ENCODE measurements around the gene LRRFIP1. TPM values are rescaled to one million over a fixed set of nuclear protein-coding genes. Genes with fewer than 3 reads are reported as not detected.
"Not testable (repeated sequence)": the region's sequence is repeated elsewhere in the genome, so short reads cannot be mapped to it uniquely, and the experiment has no call there.

The LRRFIP1 gene
- polyA plus RNA-seq, 2 donors: 58.9 to 69.5 TPM

DNA sequence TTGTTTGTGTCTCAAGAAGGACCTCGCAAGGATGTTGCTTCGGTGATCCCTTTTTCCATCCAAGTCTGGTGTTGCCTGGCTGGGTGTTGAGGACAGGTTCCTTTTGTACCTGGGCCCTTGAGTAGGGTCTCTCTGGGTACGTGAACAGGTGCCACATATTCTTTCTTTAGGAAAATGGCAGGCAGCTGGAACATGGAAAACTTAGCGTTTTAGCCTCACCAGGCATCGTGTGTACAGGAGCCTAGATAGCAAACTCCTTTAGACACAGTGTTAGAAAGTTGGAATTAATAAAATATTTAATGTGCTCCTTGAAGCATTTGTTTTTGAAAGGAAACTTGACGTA is 116.9 kb downstream of the LRRFIP1 start:
- H3K9me3 ChIP-seq (ENCODE audit: control insufficient read depth in 2 of 2, insufficient read depth in 1 of 2, low read depth in 1 of 2, low read length in 1 of 2): no peaks in the 10 kb centered on the region
- H3K27me3 ChIP-seq (ENCODE audit: control insufficient read depth in 1 of 2, insufficient read depth in 2 of 2, low read length in 2 of 2): no peaks in the 10 kb centered on the region
- peak overlapping the region in 1 of 2 donors; percentile 74 for H3K27ac ChIP-seq (ENCODE audit: low read depth in 2 of 2, low read length in 1 of 2)
- H3K4me1 ChIP-seq (ENCODE audit: control insufficient read depth in 2 of 2, insufficient read depth in 2 of 2, low read length in 1 of 2): peaks cover 0 to 6% of the 10 kb centered on the region in 2 donors
- H3K4me3 ChIP-seq (ENCODE audit: low read depth in 1 of 2, low read length in 2 of 2): no peak overlapping the region
- WGBS, 2 donors: 77 to 84% methylated on average over 6 of the region's 6 CpGs
- peaks cover 5 to 10% of the 10 kb centered on the region in 2 donors for H3K36me3 ChIP-seq (ENCODE audit: control insufficient read depth in 2 of 2, insufficient read depth in 2 of 2, low read length in 1 of 2)

DNA sequence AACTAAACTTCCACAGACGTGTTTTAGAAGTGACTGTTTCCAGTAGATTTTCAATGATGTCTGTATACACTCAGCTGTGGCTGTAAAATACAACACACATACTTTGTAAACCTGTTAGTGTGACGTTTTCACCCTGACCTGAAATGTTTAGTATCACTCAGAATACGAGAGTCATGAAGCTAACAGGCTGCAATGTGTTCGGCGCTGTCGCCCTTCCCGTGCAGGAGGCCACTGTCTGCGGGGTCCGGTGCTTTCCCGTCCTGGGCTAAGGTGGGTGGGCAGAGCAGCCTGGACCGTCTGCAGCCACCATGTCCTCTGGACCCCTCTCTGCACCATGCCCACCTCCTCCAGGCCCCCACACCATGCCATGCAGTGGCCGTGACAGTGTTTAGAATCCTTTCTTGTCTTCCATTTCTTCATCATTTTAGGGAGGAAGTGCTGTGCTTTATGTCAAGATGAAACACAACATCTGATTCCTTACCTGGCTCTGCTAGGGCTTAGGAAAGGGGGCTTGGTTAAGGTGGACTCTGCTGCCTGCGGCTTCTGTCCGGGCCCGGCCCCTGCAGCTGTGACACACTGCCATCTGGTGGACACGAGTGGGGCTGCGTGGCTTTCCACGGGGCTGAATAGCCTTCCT is 117.3 kb downstream of the LRRFIP1 start:
- peaks cover 5 to 15% of the 10 kb centered on the region in 2 donors for H3K36me3 ChIP-seq (ENCODE audit: control insufficient read depth in 2 of 2, insufficient read depth in 2 of 2, low read length in 1 of 2)
- no peaks in the 10 kb centered on the region for H3K9me3 ChIP-seq (ENCODE audit: control insufficient read depth in 2 of 2, insufficient read depth in 1 of 2, low read depth in 1 of 2, low read length in 1 of 2)
- WGBS, 2 donors: 45% methylated on average over 18 of the region's 18 CpGs
- H3K27ac ChIP-seq (ENCODE audit: low read depth in 2 of 2, low read length in 1 of 2): peak overlapping the region in 1 of 2 donors; percentile 74
- H3K27me3 ChIP-seq (ENCODE audit: control insufficient read depth in 1 of 2, insufficient read depth in 2 of 2, low read length in 2 of 2): no peaks in the 10 kb centered on the region
- no peak overlapping the region for H3K4me3 ChIP-seq (ENCODE audit: low read depth in 1 of 2, low read length in 2 of 2)
- peaks cover 0 to 6% of the 10 kb centered on the region in 2 donors for H3K4me1 ChIP-seq (ENCODE audit: control insufficient read depth in 2 of 2, insufficient read depth in 2 of 2, low read length in 1 of 2)

DNA sequence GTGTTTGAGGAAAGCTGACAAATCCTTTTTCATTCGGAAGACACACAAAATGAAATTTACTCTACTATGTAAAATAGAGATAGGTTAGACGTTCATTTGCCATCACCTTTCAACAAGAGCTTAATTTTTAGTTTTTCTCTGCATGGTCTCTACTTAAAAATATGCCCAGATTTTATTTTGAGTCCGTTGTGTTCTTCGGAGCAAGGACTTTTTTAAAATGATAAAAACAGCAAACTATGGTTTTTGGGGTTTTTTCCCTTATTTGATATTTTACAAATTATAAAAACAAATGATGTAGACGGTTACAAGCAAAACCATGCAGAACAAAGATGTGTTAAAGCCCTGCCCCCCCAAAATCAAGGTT is 117.8 kb downstream of the LRRFIP1 start:
- 49 to 56% methylated on average over 5 of the region's 5 CpGs for WGBS, 2 donors
- Histone ChIP-seq H3K27me3 (ENCODE audit: control insufficient read depth in 1 of 2, insufficient read depth in 2 of 2, low read length in 2 of 2) (no peaks in the 10 kb centered on the region), H3K36me3 (ENCODE audit: control insufficient read depth in 2 of 2, insufficient read depth in 2 of 2, low read length in 1 of 2) (peaks cover 5 to 15% of the 10 kb centered on the region in 2 donors), H3K4me1 (ENCODE audit: control insufficient read depth in 2 of 2, insufficient read depth in 2 of 2, low read length in 1 of 2) (peaks cover 0 to 6% of the 10 kb centered on the region in 2 donors), H3K9me3 (ENCODE audit: control insufficient read depth in 2 of 2, insufficient read depth in 1 of 2, low read depth in 1 of 2, low read length in 1 of 2) (no peaks in the 10 kb centered on the region), H3K4me3 (ENCODE audit: low read depth in 1 of 2, low read length in 2 of 2) (no peak overlapping the region), H3K27ac (ENCODE audit: low read depth in 2 of 2, low read length in 1 of 2) (no peak overlapping the region)

DNA sequence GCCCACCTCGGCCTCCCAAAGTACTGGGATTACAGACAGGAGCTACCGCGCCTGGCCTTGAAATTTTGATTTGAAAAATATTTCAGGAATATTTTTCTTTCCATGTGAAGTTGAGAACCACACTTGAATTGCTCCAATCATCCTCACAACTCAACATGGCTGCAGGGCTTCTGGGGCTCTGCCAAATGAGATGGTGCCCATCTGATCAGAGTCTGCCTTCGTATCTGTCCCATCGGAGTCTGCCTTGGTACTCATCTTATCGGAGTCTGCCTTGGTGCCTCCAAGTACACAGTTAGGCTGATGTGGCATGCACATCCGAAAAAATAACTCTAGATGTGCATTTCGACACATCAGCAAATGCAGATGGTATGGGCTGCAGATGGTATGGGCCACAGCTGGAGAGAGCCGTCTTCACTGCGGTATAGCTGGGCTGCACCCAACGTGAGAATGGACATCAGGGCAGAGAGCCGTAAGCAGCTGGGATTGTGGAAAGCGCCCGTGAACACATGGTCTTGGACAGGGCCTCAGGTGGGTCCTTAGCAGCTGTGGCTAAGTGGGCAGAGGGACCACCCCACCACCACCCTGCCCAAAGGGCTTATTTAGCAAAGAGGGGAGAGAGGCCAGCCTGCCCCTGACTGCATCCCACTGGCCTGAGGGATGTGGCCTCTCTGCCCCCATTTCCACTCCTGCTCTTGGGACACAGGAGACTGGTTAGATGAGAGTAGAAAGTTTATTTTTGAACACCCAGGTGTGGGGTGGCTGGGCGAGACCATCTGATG is 119.1 kb downstream of the LRRFIP1 start:
- Histone ChIP-seq H3K4me1 (ENCODE audit: control insufficient read depth in 2 of 2, insufficient read depth in 2 of 2, low read length in 1 of 2) (peaks cover 0 to 6% of the 10 kb centered on the region in 2 donors), H3K4me3 (ENCODE audit: low read depth in 1 of 2, low read length in 2 of 2) (no peak overlapping the region)
- 92% methylated on average over 15 of the region's 15 CpGs for WGBS, 2 donors

DNA sequence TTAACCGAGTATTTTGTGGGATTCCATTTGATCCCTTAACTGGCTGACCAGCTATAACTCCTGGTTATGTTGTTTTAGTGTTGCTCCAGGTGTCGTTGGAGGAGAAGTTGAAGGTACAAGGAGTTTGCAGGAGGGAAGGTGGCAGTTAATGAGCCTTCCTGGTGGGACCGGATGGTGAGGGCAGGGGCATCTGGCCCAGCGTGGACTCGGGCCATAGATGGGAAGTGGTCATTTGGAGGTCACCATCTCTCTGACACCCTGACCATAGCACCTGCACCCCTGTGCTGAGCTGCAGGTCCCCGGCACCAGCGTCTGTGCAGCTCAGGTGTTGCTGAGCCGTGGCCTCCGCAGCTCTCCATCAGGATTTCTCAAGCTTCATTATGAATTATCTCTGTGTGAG is 119.8 kb downstream of the LRRFIP1 start:
- Histone ChIP-seq H3K36me3 (ENCODE audit: control insufficient read depth in 2 of 2, insufficient read depth in 2 of 2, low read length in 1 of 2) (peaks cover 6 to 20% of the 10 kb centered on the region in 2 donors), H3K27me3 (ENCODE audit: control insufficient read depth in 1 of 2, insufficient read depth in 2 of 2, low read length in 2 of 2) (no peaks in the 10 kb centered on the region), H3K4me1 (ENCODE audit: control insufficient read depth in 2 of 2, insufficient read depth in 2 of 2, low read length in 1 of 2) (peaks cover 0 to 6% of the 10 kb centered on the region in 2 donors), H3K4me3 (ENCODE audit: low read depth in 1 of 2, low read length in 2 of 2) (no peak overlapping the region), H3K27ac (ENCODE audit: low read depth in 2 of 2, low read length in 1 of 2) (no peak overlapping the region), H3K9me3 (ENCODE audit: control insufficient read depth in 2 of 2, insufficient read depth in 1 of 2, low read depth in 1 of 2, low read length in 1 of 2) (no peaks in the 10 kb centered on the region)
- WGBS, 2 donors: 91 to 93% methylated on average over 9 of the region's 9 CpGs

More for the DNA sequence above, 119.1 kb downstream of the LRRFIP1 start:
- Histone ChIP-seq H3K27me3 (ENCODE audit: control insufficient read depth in 1 of 2, insufficient read depth in 2 of 2, low read length in 2 of 2) (no peaks in the 10 kb centered on the region), H3K36me3 (ENCODE audit: control insufficient read depth in 2 of 2, insufficient read depth in 2 of 2, low read length in 1 of 2) (peaks cover 5 to 19% of the 10 kb centered on the region in 2 donors), H3K27ac (ENCODE audit: low read depth in 2 of 2, low read length in 1 of 2) (no peak overlapping the region), H3K9me3 (ENCODE audit: control insufficient read depth in 2 of 2, insufficient read depth in 1 of 2, low read depth in 1 of 2, low read length in 1 of 2) (no peaks in the 10 kb centered on the region)

DNA sequence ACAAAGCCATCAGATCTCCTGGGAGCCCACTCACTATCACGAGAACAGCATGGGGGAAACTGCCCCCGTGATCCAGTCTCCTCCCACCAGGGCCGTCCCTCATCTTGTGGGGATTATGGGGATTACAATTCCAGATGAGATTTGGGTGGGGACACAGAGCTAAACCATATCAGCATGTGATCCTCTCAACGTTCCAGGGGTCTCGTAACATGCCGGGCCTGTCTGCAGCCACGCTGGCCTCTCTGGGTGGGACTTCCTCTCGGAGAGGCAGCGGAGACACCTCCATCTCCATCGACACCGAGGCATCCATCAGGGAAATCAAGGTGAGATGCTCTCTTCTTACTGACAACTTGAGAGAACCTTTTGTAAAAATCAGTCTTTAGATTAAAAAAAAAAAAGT is 121.6 kb downstream of the LRRFIP1 start:
- no peaks in the 10 kb centered on the region for H3K4me1 ChIP-seq (ENCODE audit: control insufficient read depth in 2 of 2, insufficient read depth in 2 of 2, low read length in 1 of 2)
- H3K9me3 ChIP-seq (ENCODE audit: control insufficient read depth in 2 of 2, insufficient read depth in 1 of 2, low read depth in 1 of 2, low read length in 1 of 2): no peaks in the 10 kb centered on the region
- no peak overlapping the region for H3K27ac ChIP-seq (ENCODE audit: low read depth in 2 of 2, low read length in 1 of 2)
- peaks cover 14 to 28% of the 10 kb centered on the region in 2 donors for H3K36me3 ChIP-seq (ENCODE audit: control insufficient read depth in 2 of 2, insufficient read depth in 2 of 2, low read length in 1 of 2)
- no peaks in the 10 kb centered on the region for H3K27me3 ChIP-seq (ENCODE audit: control insufficient read depth in 1 of 2, insufficient read depth in 2 of 2, low read length in 2 of 2)
- WGBS, 2 donors: 93 to 94% methylated on average over 11 of the region's 11 CpGs
- H3K4me3 ChIP-seq (ENCODE audit: low read depth in 1 of 2, low read length in 2 of 2): no peak overlapping the region

DNA sequence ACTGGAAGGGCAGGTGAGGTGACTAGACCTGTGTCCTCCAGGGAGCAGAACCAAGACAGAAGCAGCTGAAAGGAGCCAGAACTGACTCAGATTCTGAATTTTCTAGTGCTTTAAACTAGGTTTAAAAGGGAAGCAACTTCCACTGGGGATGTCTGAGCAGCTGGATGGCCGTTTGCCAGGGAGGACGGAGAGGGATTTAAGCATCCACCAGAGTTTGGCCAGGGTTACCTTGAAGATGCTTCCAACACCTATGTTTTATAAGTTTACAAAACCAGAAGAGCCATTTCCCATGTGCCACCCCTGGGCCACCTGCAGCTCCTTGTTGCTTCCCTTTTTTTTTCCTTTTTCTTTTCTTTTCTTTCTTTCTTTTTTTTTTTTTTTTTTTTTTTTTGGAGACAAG is 122.6 kb downstream of the LRRFIP1 start:
- no peaks in the 10 kb centered on the region for H3K9me3 ChIP-seq (ENCODE audit: control insufficient read depth in 2 of 2, insufficient read depth in 1 of 2, low read depth in 1 of 2, low read length in 1 of 2)
- H3K4me3 ChIP-seq (ENCODE audit: low read depth in 1 of 2, low read length in 2 of 2): no peak overlapping the region
- no peaks in the 10 kb centered on the region for H3K27me3 ChIP-seq (ENCODE audit: control insufficient read depth in 1 of 2, insufficient read depth in 2 of 2, low read length in 2 of 2)
- WGBS, 2 donors: 76 to 86% methylated on average over 2 of the region's 2 CpGs
- H3K27ac ChIP-seq (ENCODE audit: low read depth in 2 of 2, low read length in 1 of 2): no peak overlapping the region
- peaks cover 19 to 33% of the 10 kb centered on the region in 2 donors for H3K36me3 ChIP-seq (ENCODE audit: control insufficient read depth in 2 of 2, insufficient read depth in 2 of 2, low read length in 1 of 2)
- no peaks in the 10 kb centered on the region for H3K4me1 ChIP-seq (ENCODE audit: control insufficient read depth in 2 of 2, insufficient read depth in 2 of 2, low read length in 1 of 2)

DNA sequence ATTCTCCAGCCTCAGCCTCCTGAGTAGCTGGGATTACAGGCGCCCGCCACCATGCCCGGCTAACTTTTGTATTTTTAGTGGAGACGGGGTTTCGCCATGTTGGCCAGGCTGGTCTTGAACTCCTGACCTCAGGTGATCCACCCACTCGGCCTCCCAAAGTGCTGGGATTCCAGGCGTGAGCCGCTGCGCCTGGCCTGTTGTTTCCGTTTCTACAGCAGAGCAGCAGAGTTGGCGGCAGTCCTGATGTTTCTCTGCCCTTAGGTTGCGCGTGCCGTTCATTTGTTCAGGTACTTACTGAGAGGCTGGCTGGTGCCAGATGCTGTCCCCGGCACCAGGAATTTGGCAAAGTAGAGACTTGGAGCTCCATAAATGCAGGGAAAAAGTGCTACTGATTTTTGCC is 123.1 kb downstream of the LRRFIP1 start:
- H3K9me3 ChIP-seq (ENCODE audit: control insufficient read depth in 2 of 2, insufficient read depth in 1 of 2, low read depth in 1 of 2, low read length in 1 of 2); H3K27ac ChIP-seq (ENCODE audit: low read depth in 2 of 2, low read length in 1 of 2); H3K4me3 ChIP-seq (ENCODE audit: low read depth in 1 of 2, low read length in 2 of 2); H3K27me3 ChIP-seq (ENCODE audit: control insufficient read depth in 1 of 2, insufficient read depth in 2 of 2, low read length in 2 of 2); H3K4me1 ChIP-seq (ENCODE audit: control insufficient read depth in 2 of 2, insufficient read depth in 2 of 2, low read length in 1 of 2): not testable (repeated sequence)
- WGBS, 2 donors: 88 to 94% methylated on average over 15 of the region's 15 CpGs
- H3K36me3 ChIP-seq (ENCODE audit: control insufficient read depth in 2 of 2, insufficient read depth in 2 of 2, low read length in 1 of 2): peaks cover 23 to 35% of the 10 kb centered on the region in 2 donors

DNA sequence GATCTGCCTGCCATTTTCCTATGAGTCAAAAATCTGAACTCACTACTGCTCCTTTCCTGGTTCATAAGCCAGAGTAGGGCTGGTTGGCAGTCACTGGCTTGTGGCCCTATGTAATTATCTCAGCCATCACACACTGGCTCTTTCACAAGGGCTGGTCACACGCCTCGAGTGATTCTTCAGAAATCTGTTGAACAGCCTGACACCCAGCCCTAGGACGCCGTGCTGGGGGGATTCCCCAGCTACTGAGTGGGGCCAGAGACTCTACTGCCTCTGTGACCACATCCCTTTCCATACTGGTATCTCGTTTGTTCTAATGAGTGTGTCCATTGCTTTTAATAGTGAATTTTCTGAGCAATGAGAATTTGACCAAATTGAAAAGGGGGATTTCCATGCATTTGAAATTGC is 125.4 kb downstream of the LRRFIP1 start:
- H3K4me3 ChIP-seq (ENCODE audit: low read depth in 1 of 2, low read length in 2 of 2): no peak overlapping the region
- H3K36me3 ChIP-seq (ENCODE audit: control insufficient read depth in 2 of 2, insufficient read depth in 2 of 2, low read length in 1 of 2): peaks cover 29 to 36% of the 10 kb centered on the region in 2 donors
- no peaks in the 10 kb centered on the region for H3K4me1 ChIP-seq (ENCODE audit: control insufficient read depth in 2 of 2, insufficient read depth in 2 of 2, low read length in 1 of 2)
- no peaks in the 10 kb centered on the region for H3K27me3 ChIP-seq (ENCODE audit: control insufficient read depth in 1 of 2, insufficient read depth in 2 of 2, low read length in 2 of 2)
- H3K27ac ChIP-seq (ENCODE audit: low read depth in 2 of 2, low read length in 1 of 2): no peak overlapping the region
- WGBS, 2 donors: 67 to 68% methylated on average over 5 of the region's 5 CpGs
- no peaks in the 10 kb centered on the region for H3K9me3 ChIP-seq (ENCODE audit: control insufficient read depth in 2 of 2, insufficient read depth in 1 of 2, low read depth in 1 of 2, low read length in 1 of 2)

DNA sequence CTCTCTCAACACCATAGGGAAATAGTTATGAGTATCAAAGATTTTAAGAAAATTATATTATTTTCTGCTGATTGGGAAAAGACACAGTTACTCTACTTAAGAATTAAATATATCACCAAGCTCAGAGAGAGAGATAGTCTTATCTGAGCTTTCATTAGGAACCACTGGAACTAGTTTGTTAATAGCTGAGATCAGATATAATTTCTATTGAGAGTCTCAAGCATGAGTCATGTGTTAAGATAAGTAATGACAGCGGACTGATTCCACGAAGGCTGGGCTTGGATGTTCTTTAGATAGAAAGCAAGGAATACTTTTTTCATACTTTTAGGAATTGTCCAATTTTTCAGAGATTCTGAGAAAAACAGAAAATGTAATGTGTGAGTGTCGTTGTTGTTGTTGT is 126.8 kb downstream of the LRRFIP1 start:
- no peaks in the 10 kb centered on the region for H3K9me3 ChIP-seq (ENCODE audit: control insufficient read depth in 2 of 2, insufficient read depth in 1 of 2, low read depth in 1 of 2, low read length in 1 of 2)
- peaks cover 29 to 38% of the 10 kb centered on the region in 2 donors for H3K36me3 ChIP-seq (ENCODE audit: control insufficient read depth in 2 of 2, insufficient read depth in 2 of 2, low read length in 1 of 2)
- WGBS, 2 donors: 81 to 87% methylated on average over 3 of the region's 3 CpGs
- no peak overlapping the region for H3K27ac ChIP-seq (ENCODE audit: low read depth in 2 of 2, low read length in 1 of 2)
- H3K27me3 ChIP-seq (ENCODE audit: control insufficient read depth in 1 of 2, insufficient read depth in 2 of 2, low read length in 2 of 2): no peaks in the 10 kb centered on the region
- no peaks in the 10 kb centered on the region for H3K4me1 ChIP-seq (ENCODE audit: control insufficient read depth in 2 of 2, insufficient read depth in 2 of 2, low read length in 1 of 2)
- no peak overlapping the region for H3K4me3 ChIP-seq (ENCODE audit: low read depth in 1 of 2, low read length in 2 of 2)
